CD4-positive, alpha-beta T cell treated with Interleukin-4 for 1 hour (primary cell): Measurements from ENCODE around the gene PCK1.

Experiments used
- DNase-seq, 2 donors: peaks; one replicate each; pipeline ENCODE4 v3.0.0-alpha.2; 2020 to 2022

PCK1 gene

DNA sequence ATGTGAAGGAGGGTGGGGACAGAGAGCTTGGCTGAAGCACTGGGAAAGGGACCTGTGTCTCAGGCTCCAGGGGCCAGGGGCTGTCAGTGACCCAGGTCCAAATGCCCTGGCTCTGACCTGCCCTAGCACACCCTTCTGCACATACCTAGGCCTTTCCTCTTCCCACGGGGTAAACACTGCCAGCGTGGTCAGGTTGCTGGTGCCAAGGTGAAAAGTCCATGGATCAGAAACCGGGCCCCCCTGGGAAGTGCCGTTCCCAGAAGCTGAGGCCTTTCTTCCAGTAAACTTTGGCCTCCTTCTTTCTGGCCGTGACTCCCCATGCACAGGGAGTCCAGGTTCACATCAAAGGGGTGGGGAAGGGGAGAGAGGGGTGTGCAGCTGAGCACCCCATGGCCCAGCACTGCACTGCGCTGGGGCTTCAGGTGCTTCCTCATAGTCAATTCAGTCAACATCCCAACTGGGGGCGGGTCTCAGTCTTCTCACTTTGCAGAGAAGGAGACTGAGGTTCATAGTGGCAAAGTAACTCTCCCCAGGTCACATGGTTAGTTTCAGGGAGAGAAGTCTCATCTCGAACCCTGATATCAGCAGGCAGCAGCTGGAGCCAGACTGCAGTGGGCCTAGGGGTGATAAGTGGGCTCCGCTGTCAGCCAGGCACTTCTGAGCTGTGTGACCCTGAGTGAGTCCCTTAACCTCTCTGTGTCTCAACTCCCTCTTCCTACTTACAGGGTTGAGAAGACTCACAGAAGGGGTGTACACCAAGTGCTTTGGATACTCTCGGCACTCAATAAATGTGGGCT is 17.0 kb downstream of the PCK1 start:
- no peak for DNase-seq

DNA sequence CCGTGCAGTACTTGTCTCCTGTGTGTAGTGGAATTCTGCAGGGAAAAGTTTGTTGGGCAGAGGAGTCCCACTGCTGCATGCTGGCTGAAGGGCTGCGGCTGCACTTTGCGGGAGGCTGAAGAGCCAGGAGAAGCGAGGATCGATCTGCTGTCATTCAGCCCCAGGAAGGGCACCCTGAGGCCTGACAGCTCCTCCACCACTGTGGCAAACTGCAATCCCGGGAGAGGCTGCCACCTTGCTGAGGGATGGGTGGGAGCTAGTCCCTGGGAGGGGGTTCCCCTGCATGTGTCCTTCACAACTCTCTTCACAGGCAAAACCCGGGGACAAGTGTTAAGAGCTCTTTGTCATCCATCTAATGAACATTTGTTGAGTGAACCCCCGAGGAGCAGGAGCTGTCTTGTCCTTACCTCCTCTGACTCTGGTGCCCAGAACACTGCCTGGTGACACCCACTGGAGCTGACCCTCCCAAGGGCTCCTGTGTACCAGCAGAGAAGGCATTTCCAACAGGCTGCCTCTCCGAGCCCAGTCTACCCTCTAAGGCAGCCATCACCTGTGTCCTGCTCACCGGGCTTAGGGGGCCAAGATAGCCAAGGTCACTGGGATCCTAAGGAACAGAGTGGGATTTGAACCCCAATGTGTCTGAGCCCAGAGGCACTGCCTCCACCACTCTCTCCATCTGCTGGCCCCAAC is 17.7 kb downstream of the PCK1 start:
- no peak for DNase-seq

DNA sequence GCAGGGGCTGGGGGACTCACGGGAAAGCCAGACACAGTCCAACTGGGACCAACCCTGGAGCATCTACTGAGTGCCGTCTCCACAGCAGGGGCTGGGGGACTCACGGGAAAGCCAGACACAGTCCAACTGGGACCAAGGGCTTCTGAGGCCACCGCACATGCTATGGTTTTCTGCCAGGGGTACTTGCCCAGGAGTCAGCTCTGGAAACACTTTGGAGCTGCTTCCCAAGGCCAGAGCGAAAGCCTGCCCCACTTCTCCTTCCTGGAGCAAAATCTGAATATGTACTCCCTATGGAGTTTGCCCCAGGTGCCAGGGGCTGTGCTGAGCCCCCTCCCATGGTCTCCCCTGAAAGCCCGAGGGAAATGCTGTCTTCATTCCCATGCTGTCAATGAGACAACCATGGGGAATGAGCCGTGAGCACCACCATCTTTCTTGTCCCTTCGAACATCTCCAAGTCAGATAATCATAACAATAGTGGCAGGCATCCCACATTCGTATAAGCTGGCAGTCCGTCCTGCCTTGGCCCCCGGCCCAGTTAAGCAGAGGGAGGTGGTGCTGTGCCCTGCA is 18.5 kb downstream of the PCK1 start:
- DNase-seq, result no peak

GRCh38 chr20:57579898-57580447 is 19.1 kb downstream of the PCK1 start:
- DNase-seq, result no peak

- DNase-seq, result no peak
Observed at GRCh38 chr20:57580478-57581201, 19.7 kb downstream of the PCK1 start.

DNA sequence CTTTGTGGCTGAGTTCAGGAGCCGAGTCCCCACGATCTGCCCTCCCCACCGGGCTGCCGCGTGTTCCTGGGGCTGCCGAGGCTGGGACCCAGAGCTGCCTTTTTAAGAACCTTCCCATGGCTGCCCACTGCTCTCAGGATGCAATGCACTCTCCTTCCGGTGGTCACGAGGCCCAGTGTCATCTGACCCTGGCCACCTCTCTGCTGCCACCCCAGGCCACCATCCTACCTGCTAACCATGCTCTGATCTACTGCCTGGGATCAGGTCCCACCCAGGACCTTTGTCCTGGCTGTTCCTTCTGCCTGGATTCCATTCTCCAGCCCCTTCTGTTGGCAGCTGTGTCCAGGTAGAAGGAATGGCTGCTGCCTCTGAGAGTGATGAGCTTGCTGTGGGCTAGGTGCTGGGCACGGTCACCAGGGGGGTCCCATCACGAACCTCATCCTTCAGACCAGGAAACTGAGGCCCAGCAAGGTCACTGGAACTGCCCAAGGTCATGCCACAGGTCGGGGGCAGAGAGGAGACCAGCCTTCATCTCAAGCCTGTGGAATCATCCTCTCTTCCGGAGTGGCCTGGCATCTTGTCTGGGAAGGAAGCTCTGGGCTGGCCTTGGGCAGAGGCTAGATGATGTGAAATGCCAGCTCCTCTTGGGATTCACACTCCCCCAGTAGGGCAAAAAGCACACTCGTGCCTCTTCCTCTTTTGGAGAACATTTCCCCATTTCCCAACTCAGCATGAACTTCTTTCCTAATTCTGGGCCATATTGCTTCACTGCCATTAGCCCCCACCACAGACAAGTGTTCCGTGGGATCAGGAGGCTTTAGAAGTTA is 20.5 kb downstream of the PCK1 start:
- no peak for DNase-seq

DNA sequence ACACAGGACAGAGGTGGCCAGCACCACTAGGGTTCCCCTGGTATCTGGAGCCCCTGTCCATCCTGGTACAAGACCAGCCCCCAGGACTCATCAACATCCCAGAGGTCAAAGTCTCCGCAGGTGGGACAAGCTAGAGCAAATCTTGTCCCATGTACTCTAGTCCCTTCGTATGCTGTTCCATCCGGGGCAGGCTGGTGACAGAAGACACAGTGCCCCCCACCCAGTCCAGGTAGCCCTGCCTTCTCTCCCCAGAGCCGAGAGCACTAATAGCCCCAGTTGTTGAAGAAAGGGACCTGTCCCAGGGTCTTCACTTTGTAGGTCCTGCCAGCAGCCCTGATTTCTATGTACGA is 21.1 kb downstream of the PCK1 start:
- no peak for DNase-seq

- DNase-seq, result no peak
Observed at GRCh38 chr20:57582432-57583288, 21.8 kb downstream of the PCK1 start.

DNA sequence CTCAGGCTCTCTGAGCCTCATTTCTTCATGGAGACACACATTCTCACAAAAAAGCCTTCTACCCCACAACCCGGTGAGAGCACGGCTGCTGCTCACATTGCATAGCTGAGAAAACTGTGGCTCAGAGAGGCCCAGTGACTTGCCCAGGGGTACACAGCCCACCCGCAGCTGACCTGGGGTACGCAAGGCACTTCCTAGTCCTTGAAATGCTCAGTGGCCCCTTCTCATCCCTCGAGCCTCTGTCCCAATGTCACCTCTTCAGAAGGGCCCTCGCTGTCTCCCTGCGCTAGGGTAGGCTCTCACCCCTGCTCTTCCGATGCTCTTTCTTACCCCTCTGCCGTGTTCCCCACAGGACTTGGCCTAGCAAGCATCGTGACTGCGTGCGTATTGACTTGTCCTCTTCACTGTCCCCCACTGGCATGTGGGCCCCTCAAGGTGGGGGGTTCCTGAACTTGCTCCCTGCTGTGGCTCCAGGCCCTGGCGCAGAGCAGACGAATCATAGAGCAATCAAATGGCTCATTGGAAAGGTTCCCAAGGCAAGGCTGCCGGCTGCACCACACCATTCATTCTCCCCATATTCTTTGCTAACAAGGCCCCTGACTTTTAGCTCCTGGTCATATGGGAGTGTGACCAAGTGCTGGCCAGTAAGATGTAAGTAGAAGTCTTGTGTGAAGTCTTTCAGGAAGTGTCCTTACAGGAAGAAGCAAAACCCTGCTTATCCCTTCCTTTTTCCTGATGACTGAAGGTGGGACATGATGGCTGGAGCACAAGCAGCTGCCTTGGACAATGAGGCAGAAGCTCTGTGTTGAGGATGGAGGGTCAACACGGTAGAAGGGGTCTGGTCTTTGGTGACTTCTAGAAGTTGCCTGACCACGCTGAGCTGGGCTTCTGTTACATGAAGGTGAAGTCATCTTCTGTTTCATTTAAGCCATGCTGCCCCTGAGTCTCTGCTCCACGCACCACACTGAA is 22.7 kb downstream of the PCK1 start:
- no peak for DNase-seq

GRCh38 chr20:57584768-57585461 is 24.0 kb downstream of the PCK1 start:
- DNase-seq, result no peak

GRCh38 chr20:57585466-57586213 is 24.7 kb downstream of the PCK1 start:
- no peak for DNase-seq

DNA sequence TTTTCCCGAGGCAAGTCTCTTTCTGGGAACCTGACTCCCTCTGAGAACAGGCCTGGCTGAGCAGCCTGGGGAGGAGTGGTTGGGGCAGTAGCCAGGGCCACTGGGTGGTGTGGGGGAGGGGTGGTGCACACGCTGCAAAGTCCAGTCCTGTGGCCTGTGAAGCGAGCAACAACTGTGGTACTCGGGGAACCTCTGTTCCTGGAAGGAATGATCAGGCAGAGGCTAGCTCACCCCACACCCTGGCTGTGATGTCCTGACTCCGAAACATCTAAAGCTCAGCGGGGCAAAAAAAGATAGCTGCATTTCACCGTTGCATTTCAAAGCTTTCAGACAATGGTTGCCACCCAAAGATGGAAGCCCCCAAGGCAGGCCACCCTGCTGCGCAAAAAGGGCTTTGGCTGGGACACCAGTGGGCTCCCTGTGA is 25.5 kb downstream of the PCK1 start:
- DNase-seq, result no peak

DNA sequence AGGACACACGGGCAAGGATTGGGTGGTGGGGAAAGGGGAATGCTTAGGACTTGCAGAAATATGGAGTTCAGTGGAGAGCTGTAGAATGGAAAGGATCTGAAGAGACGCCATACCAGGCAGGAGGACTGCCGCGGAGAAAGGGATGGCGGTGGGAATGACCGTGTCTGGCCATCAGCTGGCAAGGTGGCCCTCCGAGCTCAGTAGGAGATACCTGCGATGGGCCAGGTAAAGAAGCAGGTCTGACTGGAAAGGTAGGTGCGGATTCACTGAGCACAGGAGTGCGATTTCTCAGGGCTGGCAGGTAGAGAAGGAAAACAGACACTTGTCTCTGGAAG is 26.0 kb downstream of the PCK1 start:
- no peak for DNase-seq

- no peak for DNase-seq
Observed at GRCh38 chr20:57587278-57587988, 26.5 kb downstream of the PCK1 start.

DNA sequence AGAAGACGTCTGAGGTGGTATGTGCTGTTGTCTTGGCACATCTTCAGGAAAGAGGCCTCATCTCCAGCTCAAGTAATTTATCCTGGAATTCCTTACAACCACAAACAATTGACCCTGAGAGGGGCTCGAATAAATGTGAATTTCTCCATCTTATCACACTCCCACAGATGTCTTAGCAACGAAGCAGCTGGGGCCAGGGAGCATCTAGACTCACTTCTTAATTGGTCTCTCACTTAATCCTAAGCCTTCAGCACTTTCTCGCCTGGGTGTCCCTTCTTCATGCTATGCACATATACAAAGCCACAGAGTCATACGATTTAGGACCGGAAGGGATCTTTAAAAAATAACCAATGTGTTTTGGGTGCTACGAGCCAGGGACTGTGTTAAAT is 27.1 kb downstream of the PCK1 start:
- no peak for DNase-seq

GRCh38 chr20:57588596-57588995 is 27.7 kb downstream of the PCK1 start:
- no peak for DNase-seq

DNA sequence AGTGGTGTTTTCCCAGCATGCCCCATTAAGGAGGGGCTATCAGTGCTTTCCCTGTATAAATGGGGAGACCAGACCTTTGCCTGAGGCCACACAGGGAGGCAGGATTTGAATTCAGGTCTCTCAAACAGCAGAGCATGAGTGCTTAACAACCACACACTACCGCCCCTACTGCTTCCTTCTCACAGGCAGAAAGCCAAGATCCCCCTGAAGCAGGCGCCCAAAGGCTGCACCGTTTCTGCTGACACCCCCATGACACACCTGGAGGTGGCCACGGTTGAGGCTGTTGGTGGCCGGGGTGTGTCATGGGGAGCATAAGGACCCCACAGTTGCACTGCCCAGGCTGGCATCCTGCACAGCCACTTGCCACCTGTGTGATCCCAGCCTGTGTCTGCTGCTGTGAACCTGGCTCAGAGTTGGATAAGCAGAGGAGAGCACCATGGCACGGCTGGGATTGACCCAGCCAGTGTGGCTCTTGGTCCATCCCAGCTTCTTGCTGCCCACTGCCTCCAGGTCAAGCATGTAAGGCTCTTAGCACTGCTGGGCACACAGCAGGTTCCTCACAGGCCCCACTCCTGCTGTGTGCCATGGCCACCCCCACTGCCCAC is 28.3 kb downstream of the PCK1 start:
- no peak for DNase-seq
